Right atrium auricular region (tissue), 2 donors: Measurements from ENCODE around the gene LUZP4. TPM values are rescaled to one million over a fixed set of nuclear protein-coding genes. Genes with fewer than 3 reads are reported as not detected.

Source experiments
- DNase-seq: peaks from one replicate; pipeline ENCODE4 v3.0.0-alpha.2; 2019; ENCODE audit warnings: low spot score
- H3K27ac ChIP-seq, 2 donors: fragments of 200-600 bp; sonication (generic); 1 replicate in 1 of 2; 2 replicates in 1 of 2; pipeline ENCODE4 v1.5.1; 2016 to 2019
- H3K27me3 ChIP-seq, 2 donors: fragments of 200-600 bp; sonication (generic); one replicate each; pipeline versions ENCODE4 v1.5.1 to v1.6.0; 2017 to 2019
- H3K36me3 ChIP-seq: fragments of 200-600 bp; sonication (generic); one replicate; pipeline ENCODE4 v1.5.1; 2016
- H3K4me1 ChIP-seq, 2 donors: fragments of 200-600 bp; sonication (generic); one replicate each; pipeline versions ENCODE4 v1.5.1 to v1.6.0; 2017 to 2019
- H3K4me3 ChIP-seq, 2 donors: fragments of 200-600 bp; sonication (generic); 1 replicate in 1 of 2; 2 replicates in 1 of 2; pipeline ENCODE4 v1.5.1; 2017 to 2019; ENCODE audit warnings: mild to moderate bottlenecking in 1 of 2, moderate library complexity in 1 of 2
- H3K9me3 ChIP-seq, 2 donors: fragments of 200-600 bp; sonication (generic); one replicate each; pipeline ENCODE4 v1.5.1; 2019
- total RNA-seq, 2 donors: library from RNA; depleted of rRNA; stranded (reverse); fragments of >200 nt; gene quantifications; one replicate each; pipeline ENCODE4 v1.1.0, GENCODE V29; 2016
- TF ChIP-seq, protein P1 (sequence below), 2 donors: fragments of 200-600 bp; sonication (generic); IDR thresholded peaks; one replicate each; pipeline ENCODE4 v1.5.1; 2019; ENCODE audit warnings: antibody characterized with exemption in 2 of 2

Gene LUZP4
- total RNA-seq, 2 donors from 2014 or later: not detected

DNA sequence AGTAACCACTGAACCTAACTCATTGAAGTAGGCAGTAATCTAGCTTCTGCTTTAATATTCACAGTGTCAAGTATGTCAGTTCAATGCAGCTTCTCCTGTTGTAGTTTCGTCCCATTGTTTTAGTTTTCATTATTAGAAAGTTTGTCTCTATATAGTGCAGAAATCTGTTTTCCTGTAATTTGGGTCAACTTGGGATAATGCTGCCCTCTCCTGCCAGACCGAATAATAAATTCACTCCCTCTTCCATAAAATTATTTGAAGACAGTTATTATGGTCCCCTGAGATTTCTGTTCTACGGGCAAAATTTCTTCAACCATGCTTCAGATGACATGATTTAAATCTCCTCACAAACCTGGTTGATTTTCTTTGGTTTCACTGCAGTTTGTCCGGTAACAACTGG is 4.6 kb upstream of the LUZP4 start:
- no peaks in the 10 kb centered on the region for H3K9me3 ChIP-seq
- no peak overlapping the region for H3K27ac ChIP-seq
- no peaks in the 10 kb centered on the region for H3K27me3 ChIP-seq
- no peak overlapping the region for H3K4me3 ChIP-seq
- H3K36me3 ChIP-seq: no peaks in the 10 kb centered on the region
- DNase-seq: no peak
- no peaks in the 10 kb centered on the region for H3K4me1 ChIP-seq
- TF ChIP-seq, protein P1, sequence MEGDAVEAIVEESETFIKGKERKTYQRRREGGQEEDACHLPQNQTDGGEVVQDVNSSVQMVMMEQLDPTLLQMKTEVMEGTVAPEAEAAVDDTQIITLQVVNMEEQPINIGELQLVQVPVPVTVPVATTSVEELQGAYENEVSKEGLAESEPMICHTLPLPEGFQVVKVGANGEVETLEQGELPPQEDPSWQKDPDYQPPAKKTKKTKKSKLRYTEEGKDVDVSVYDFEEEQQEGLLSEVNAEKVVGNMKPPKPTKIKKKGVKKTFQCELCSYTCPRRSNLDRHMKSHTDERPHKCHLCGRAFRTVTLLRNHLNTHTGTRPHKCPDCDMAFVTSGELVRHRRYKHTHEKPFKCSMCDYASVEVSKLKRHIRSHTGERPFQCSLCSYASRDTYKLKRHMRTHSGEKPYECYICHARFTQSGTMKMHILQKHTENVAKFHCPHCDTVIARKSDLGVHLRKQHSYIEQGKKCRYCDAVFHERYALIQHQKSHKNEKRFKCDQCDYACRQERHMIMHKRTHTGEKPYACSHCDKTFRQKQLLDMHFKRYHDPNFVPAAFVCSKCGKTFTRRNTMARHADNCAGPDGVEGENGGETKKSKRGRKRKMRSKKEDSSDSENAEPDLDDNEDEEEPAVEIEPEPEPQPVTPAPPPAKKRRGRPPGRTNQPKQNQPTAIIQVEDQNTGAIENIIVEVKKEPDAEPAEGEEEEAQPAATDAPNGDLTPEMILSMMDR (IDR thresholded peaks at IDR 0.05): no peak

DNA sequence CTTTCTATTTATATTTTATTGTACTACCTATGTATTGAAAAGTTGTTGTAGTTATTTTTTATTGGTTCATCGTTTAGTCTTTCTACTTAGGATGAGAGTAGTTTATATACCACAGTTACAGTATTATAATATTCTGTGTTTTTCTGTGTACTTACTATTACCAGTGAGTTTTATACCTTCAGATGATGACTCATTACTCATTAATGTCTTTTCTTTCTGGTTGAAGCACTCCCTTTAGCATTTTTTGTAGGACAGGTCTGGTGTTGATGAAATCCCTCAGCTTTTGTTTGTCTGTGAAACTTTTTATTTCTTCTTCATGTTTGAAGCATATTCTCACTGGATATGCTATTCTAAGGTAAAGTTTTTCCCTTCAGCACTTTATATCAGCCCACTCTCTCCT is 7.7 kb downstream of the LUZP4 start:
- Histone ChIP-seq H3K36me3 (no peaks in the 10 kb centered on the region), H3K27me3 (no peaks in the 10 kb centered on the region), H3K4me1 (no peaks in the 10 kb centered on the region), H3K4me3 (no peak overlapping the region), H3K9me3 (no peaks in the 10 kb centered on the region), H3K27ac (no peak overlapping the region)
- DNase-seq: no peak
- TF ChIP-seq, protein P1 (IDR thresholded peaks at IDR 0.05): no peak

DNA sequence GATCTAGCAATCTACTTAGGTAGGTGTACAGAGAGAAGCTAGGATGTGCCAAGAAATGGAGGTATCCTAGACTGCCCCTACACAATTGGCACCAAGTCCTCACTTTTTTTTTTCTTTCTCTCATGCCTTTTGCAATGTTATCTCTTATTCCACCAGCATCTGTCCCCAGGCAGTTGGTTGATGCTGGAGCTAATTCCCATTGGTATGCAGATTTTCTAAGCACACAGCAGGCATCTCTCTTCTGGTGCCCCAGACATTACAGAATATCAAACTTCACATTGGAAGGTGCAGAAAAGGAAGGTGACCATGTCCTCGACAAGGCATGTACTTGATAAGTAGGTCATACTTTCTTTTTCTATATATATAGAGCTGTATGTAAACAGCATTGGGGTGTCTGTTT is 21.6 kb downstream of the LUZP4 start:
- H3K27ac ChIP-seq: no peak overlapping the region
- no peaks in the 10 kb centered on the region for H3K36me3 ChIP-seq
- DNase-seq: no peak
- no peaks in the 10 kb centered on the region for H3K9me3 ChIP-seq
- no peaks in the 10 kb centered on the region for H3K27me3 ChIP-seq
- TF ChIP-seq, protein P1 (IDR thresholded peaks at IDR 0.05): no peak
- no peak overlapping the region for H3K4me3 ChIP-seq
- no peaks in the 10 kb centered on the region for H3K4me1 ChIP-seq

DNA sequence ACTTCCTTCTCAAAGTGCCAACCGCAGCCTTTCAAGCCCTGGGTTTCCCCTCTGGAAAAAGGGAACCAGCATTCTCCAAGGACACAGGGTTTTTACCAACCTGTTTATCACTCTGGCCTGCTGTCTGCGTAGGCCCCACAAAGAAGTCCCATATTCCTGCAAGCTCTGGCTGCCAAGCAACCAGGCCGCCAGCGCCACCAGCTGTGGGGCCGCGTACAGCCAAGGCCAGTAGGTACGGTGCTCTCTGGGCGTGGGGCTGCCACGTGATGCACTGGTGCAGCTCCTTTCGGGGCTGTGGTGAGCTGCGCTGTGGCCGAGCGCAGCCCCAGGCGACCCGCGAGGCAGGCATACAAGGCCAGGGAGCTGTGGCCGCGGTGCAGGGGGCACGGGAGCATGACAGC is 22.1 kb downstream of the LUZP4 start:
- no peak overlapping the region for H3K27ac ChIP-seq
- H3K4me1 ChIP-seq: no peaks in the 10 kb centered on the region
- DNase-seq: no peak
- H3K9me3 ChIP-seq: no peaks in the 10 kb centered on the region
- no peak overlapping the region for H3K4me3 ChIP-seq
- H3K27me3 ChIP-seq: no peaks in the 10 kb centered on the region
- no peaks in the 10 kb centered on the region for H3K36me3 ChIP-seq
- TF ChIP-seq, protein P1 (IDR thresholded peaks at IDR 0.05): no peak

DNA sequence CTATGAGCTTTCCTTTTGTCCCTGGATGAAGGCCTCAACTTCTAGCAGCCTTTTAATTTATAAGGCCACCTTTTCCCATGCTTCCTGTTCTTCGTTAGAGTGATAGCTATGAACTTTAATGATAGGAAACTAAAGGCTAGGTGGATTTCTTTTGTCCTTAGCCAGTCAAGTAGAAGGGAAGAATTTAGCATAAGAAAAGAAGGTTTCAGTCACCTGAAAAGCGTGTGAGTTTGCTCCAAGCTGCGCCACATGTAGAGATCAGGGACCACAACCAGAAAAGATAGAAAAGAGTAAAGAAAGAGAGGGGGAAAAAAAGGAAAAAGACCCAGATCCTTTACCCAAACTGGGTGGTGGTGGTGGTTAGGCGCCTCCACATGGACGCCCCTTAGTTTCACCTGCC is 28.6 kb downstream of the LUZP4 start:
- Histone ChIP-seq H3K36me3 (no peaks in the 10 kb centered on the region), H3K27ac (no peak overlapping the region), H3K4me1 (no peaks in the 10 kb centered on the region), H3K27me3 (no peaks in the 10 kb centered on the region), H3K4me3 (no peak overlapping the region), H3K9me3 (no peaks in the 10 kb centered on the region)
- TF ChIP-seq, protein P1 (IDR thresholded peaks at IDR 0.05): no peak
- no peak for DNase-seq

DNA sequence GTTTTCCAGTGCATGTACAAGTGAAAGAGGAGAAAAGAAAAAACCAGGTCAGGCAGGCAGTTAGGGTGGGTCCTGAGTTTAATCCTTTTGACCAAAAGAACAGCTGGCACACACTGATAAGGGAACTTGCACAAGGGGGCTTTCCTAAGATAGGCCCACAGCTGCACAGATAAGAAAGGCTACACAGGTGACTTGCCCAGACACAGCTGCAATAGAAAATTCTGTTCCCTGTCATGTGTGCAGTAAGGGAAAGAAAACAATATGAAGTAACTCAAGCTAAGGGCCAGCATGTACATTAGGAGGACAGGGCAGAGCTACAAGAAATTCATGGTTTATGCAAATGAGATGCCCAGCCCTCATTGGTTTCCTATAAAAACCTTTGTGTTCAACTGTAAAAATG is 32.9 kb downstream of the LUZP4 start:
- H3K4me1 ChIP-seq: no peaks in the 10 kb centered on the region
- no peaks in the 10 kb centered on the region for H3K36me3 ChIP-seq
- H3K27me3 ChIP-seq: no peaks in the 10 kb centered on the region
- DNase-seq: no peak
- H3K4me3 ChIP-seq: no peak overlapping the region
- H3K27ac ChIP-seq: no peak overlapping the region
- TF ChIP-seq, protein P1 (IDR thresholded peaks at IDR 0.05): no peak
- no peaks in the 10 kb centered on the region for H3K9me3 ChIP-seq
